Measurements from ENCODE around the gene CRK. TPM values are rescaled to one million over a fixed set of nuclear protein-coding genes. Genes with fewer than 3 reads are reported as not detected.

CRK gene
- total and polyA plus RNA-seq, 2 of the 4 experiments (the other 2 are of a cell fraction), result 57.6 to 100 TPM

DNA sequence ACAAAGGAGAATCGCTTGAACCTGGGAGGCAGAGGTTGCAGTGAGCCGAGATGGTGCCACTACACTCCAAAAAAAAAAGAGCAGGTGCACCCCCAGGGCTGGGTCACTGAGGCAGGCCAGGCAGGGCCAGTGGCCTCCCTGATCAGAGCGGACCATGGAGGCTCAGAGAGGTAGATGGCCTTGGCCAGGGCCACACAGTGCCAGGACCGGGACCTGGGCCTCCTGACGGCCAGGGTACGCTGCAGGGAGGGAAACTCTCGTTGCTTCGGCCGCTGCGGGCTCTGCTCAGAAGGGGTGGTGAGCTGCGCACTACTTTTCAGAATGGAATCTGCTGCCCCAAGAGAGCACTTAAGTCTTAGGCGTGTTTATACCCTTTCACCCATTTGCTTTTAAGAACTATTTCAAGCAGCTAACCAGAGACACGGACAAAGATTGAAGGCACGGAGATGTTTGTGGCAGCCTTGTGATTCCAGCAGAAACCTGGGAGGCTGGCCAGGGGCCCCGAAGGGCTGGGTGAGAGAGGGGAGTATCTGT is 19.4 kb upstream of the CRK start:
- in situ Hi-C loops (cut with MboI; ENCODE audit: low sequenced_read_pairs), result no loop called here
- H2BK5ac ChIP-seq (ENCODE audit: low read depth, low read length, poor library complexity, severe bottlenecking), result no peak overlapping the region
- CTCF ChIA-PET, result no interaction called here

More for the DNA sequence above, 19.4 kb upstream of the CRK start:
- Histone ChIP-seq H3K27ac (ENCODE audit: insufficient read depth, low read length) (no peak overlapping the region), H3K4me2 (ENCODE audit: low read depth, low read length) (no peak overlapping the region), H3K36me3 (ENCODE audit: control insufficient read depth, insufficient read depth, low read length) (peaks cover 78% of the 10 kb centered on the region), H2AK5ac (ENCODE audit: low read depth, low read length) (no peak overlapping the region), H3K4ac (ENCODE audit: low read depth, low read length) (no peak overlapping the region), H3K9me1 (ENCODE audit: insufficient read depth, low read length) (no peaks in the 10 kb centered on the region), H3K23ac (ENCODE audit: low read depth, low read length) (no peak overlapping the region), H2AFZ (replicated peaks; ENCODE audit: low read length, poor library complexity) (no peak overlapping the region), H3K9me3 (ENCODE audit: control insufficient read depth, insufficient read depth, low read length) (no peaks in the 10 kb centered on the region), H2BK120ac (ENCODE audit: low read depth, low read length) (no peak overlapping the region), H3K4me1 (ENCODE audit: control insufficient read depth, insufficient read depth, low read length) (no peaks in the 10 kb centered on the region), H3K27me3 (ENCODE audit: control insufficient read depth, insufficient read depth, low read length) (no peaks in the 10 kb centered on the region), H2BK20ac (ENCODE audit: low read depth, low read length) (no peak overlapping the region), H3K18ac (ENCODE audit: low read depth, low read length) (no peak overlapping the region), H3K4me3 (ENCODE audit: insufficient read depth, low read depth, low read length) (no peak overlapping the region), H2AK9ac (replicated peaks; ENCODE audit: low read depth, low read length, poor library complexity) (no peak overlapping the region), H4K91ac (ENCODE audit: insufficient read depth, low read depth, low read length) (no peak overlapping the region), H3K14ac (replicated peaks; ENCODE audit: low read depth, low read length) (no peak overlapping the region), H3K56ac (ENCODE audit: extremely low read depth, insufficient read depth, low read length) (no peak overlapping the region), H4K8ac (ENCODE audit: low read depth in 2 of 2, low read length in 2 of 2) (no peak overlapping the region), H4K20me1 (ENCODE audit: insufficient read depth, low read length) (peaks cover 23% of the 10 kb centered on the region; the same call in 1 of the 2 replicates), H4K5ac (ENCODE audit: low read depth, low read length) (no peak overlapping the region), H2BK15ac (ENCODE audit: low read depth, low read length) (no peak overlapping the region), H3K79me1 (ENCODE audit: low read depth in 1 of 2, low read length in 2 of 2) (peaks cover 17 to 40% of the 10 kb centered on the region in 2 experiments), H3K9ac (ENCODE audit: low read depth, low read length) (no peak overlapping the region)
- BruUV-seq (replicated peaks), result no TSS peak
- intact Hi-C loops (cut with micrococcal nuclease) (no loop called here), dilution Hi-C loops (cut with HindIII; ENCODE audit: low sequenced_read_pairs, unreplicated experiment) (no loop called here)
- 92% methylated on average over 3 of the region's 15 CpGs; no CpG with 5 or more reads in 1 of the 2 experiments for WGBS, 2 experiments (ENCODE audit: extremely low coverage in 2 of 2, insufficient read length in 1 of 2)
- POLR2A ChIA-PET (ENCODE audit: unreplicated experiment), result no interaction called here
- DNase-seq (no peak), ATAC-seq (ENCODE audit: low read depth) (no peak)
- no peak for TF ChIP-seq RAD21 (IDR thresholded peaks at IDR 0.05; ENCODE audit: low read length)
- no peak for TF ChIP-seq CHD1 (IDR thresholded peaks at IDR 0.05; ENCODE audit: low read depth, low read length)
- no peak for TF ChIP-seq RFX5 (IDR thresholded peaks at IDR 0.05; ENCODE audit: low read depth, low read length)
- no peak for TF ChIP-seq NFE2L2 (IDR thresholded peaks at IDR 0.05; ENCODE audit: low read depth, low read length)
- TF ChIP-seq MAZ (IDR thresholded peaks at IDR 0.05; ENCODE audit: borderline replicate concordance, low read depth, low read length), result no peak
- no peak for TF ChIP-seq MXI1 (IDR thresholded peaks at IDR 0.05; ENCODE audit: borderline replicate concordance, low read depth, low read length)
- no peak for TF ChIP-seq CEBPB (IDR thresholded peaks at IDR 0.05; ENCODE audit: low read depth, low read length)
- TF ChIP-seq POLR2A (IDR thresholded peaks at IDR 0.05; ENCODE audit: low read depth, low read length), result no peak
- no peak for TF ChIP-seq SMC3 (IDR thresholded peaks at IDR 0.05; ENCODE audit: low read depth, low read length)
- TF ChIP-seq MAFK (IDR thresholded peaks at IDR 0.05; ENCODE audit: low read depth, low read length), result no peak
- TF ChIP-seq, protein P1, sequence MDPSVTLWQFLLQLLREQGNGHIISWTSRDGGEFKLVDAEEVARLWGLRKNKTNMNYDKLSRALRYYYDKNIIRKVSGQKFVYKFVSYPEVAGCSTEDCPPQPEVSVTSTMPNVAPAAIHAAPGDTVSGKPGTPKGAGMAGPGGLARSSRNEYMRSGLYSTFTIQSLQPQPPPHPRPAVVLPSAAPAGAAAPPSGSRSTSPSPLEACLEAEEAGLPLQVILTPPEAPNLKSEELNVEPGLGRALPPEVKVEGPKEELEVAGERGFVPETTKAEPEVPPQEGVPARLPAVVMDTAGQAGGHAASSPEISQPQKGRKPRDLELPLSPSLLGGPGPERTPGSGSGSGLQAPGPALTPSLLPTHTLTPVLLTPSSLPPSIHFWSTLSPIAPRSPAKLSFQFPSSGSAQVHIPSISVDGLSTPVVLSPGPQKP (IDR thresholded peaks at IDR 0.05; ENCODE audit: borderline replicate concordance, low read depth, low read length), result no peak
- TF ChIP-seq, protein P2, sequence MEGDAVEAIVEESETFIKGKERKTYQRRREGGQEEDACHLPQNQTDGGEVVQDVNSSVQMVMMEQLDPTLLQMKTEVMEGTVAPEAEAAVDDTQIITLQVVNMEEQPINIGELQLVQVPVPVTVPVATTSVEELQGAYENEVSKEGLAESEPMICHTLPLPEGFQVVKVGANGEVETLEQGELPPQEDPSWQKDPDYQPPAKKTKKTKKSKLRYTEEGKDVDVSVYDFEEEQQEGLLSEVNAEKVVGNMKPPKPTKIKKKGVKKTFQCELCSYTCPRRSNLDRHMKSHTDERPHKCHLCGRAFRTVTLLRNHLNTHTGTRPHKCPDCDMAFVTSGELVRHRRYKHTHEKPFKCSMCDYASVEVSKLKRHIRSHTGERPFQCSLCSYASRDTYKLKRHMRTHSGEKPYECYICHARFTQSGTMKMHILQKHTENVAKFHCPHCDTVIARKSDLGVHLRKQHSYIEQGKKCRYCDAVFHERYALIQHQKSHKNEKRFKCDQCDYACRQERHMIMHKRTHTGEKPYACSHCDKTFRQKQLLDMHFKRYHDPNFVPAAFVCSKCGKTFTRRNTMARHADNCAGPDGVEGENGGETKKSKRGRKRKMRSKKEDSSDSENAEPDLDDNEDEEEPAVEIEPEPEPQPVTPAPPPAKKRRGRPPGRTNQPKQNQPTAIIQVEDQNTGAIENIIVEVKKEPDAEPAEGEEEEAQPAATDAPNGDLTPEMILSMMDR (conservative IDR thresholded peaks at IDR 0.05; ENCODE audit: low read depth, low read length), result no peak
- TF ChIP-seq RCOR1 (IDR thresholded peaks at IDR 0.05; ENCODE audit: insufficient replicate concordance, low read length), result no peak
- TF ChIP-seq FOS (IDR thresholded peaks at IDR 0.05; ENCODE audit: low read depth, low read length), result no peak
- no peak for TF ChIP-seq BHLHE40 (IDR thresholded peaks at IDR 0.05; ENCODE audit: low read depth, low read length)
- TF ChIP-seq, protein P3, sequence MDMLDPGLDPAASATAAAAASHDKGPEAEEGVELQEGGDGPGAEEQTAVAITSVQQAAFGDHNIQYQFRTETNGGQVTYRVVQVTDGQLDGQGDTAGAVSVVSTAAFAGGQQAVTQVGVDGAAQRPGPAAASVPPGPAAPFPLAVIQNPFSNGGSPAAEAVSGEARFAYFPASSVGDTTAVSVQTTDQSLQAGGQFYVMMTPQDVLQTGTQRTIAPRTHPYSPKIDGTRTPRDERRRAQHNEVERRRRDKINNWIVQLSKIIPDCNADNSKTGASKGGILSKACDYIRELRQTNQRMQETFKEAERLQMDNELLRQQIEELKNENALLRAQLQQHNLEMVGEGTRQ (IDR thresholded peaks at IDR 0.05; ENCODE audit: low read depth, low read length), result no peak
